ENCODE results near the gene ABCC9. TPM values are rescaled to one million over a fixed set of nuclear protein-coding genes. Genes with fewer than 3 reads are reported as not detected.

The ABCC9 gene
- total RNA-seq, 1 donor from 2014 or later, result 2.8 TPM

DNA sequence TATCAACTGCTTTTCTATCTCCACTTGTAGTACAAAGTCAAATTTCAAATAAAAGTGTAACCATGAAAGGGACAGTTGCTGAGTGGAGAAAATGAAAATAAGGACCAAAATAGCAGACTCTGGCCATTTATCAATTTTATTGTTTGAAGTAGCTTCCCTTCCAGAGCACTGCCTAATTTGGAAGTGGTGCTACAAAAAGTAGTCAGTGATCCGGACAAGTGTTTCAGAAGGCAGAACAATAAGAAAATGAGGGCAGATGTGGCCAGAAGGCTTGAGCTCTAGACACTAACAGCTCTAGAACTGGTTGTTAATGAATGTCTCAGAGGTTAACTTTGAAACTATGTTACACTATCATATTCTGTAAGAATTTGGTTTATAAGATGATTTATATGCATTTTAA, 48.9 kb downstream of the ABCC9 start:
- Mint-ChIP-seq H3K36me3 (ENCODE audit: low read depth) (peaks cover 3% of the 10 kb centered on the region), H3K27me3 (ENCODE audit: low read depth) (peaks cover 3% of the 10 kb centered on the region), H3K27ac (ENCODE audit: unreplicated experiment) (no peak overlapping the region), H3K4me3 (no peak overlapping the region), H3K4me1 (no peaks in the 10 kb centered on the region), H3K9me3 (peaks cover 6% of the 10 kb centered on the region)
- TF ChIP-seq CTCF (conservative IDR thresholded peaks at IDR 0.05), result no peak
- DNase-seq (ENCODE audit: low read depth, low spot score), result no peak

- Mint-ChIP-seq H3K4me1 (no peaks in the 10 kb centered on the region), H3K9me3 (peaks cover 2% of the 10 kb centered on the region), H3K36me3 (ENCODE audit: low read depth) (no peaks in the 10 kb centered on the region), H3K4me3 (no peak overlapping the region), H3K27ac (ENCODE audit: unreplicated experiment) (no peak overlapping the region), H3K27me3 (ENCODE audit: low read depth) (peaks cover 3% of the 10 kb centered on the region)
- TF ChIP-seq CTCF (conservative IDR thresholded peaks at IDR 0.05), result no peak
- no peak for DNase-seq (ENCODE audit: low read depth, low spot score)
Measured at GRCh38 chr12:21891751-21892217, 49.4 kb downstream of the ABCC9 start.

DNA sequence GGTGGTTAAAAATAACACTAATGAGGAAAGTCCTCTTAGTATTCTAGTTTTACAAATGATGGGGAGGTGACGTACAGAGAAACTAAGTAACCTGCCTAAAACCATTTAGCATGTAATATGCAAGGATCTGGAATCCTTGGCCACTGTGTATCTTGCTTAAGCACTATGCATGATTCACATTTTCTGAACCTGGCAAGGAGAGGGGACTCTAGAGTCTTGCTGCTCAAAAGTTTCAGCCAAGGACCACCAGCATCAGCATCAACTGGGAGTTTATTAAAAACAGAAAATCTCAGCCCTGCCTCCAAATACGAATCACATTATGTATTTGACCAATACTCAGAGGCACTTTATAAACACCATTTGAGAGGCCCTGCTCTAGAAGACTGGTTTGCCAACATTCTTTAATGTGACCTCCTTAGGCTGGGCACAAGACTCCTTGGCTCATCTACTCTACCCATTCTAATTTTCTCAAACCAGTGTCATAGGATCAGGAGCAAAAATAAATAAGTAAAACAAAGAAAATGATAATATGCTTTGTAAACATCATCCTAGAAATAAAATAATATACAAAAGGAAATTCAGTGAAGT, 52.9 kb downstream of the ABCC9 start:
- no peak for DNase-seq (ENCODE audit: low read depth, low spot score)
- Mint-ChIP-seq H3K4me1 (no peaks in the 10 kb centered on the region), H3K36me3 (ENCODE audit: low read depth) (no peaks in the 10 kb centered on the region), H3K4me3 (no peak overlapping the region), H3K27me3 (ENCODE audit: low read depth) (peaks cover 13% of the 10 kb centered on the region), H3K9me3 (no peaks in the 10 kb centered on the region), H3K27ac (ENCODE audit: unreplicated experiment) (no peak overlapping the region)
- TF ChIP-seq CTCF (conservative IDR thresholded peaks at IDR 0.05), result no peak

DNA sequence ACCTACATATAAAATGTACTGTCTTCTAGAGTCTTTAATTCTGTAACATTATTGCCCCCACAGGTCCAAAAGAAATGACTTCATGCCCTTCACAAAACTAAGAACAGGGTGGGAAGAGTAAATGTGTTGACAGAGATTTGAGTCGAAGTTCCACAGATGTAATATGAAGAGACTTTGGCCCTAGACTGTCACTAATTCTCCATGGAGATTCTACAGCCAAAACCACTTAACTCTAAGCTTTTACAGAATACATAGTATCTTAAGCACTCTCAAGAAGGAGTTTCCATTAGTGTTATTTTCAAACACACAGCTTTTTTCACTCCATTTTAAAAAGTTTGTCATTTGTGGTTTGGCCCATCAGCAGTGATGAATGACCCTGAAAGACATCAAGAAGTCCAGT, 56.3 kb downstream of the ABCC9 start:
- H3K36me3 Mint-ChIP-seq (ENCODE audit: low read depth), result no peaks in the 10 kb centered on the region
- no peak overlapping the region for H3K27ac Mint-ChIP-seq (ENCODE audit: unreplicated experiment)

GRCh38 chr12:21882635-21883034, 58.6 kb downstream of the ABCC9 start:
- no peak for DNase-seq (ENCODE audit: low read depth, low spot score)
- Mint-ChIP-seq H3K4me3 (no peak overlapping the region), H3K4me1 (no peaks in the 10 kb centered on the region), H3K36me3 (ENCODE audit: low read depth) (no peaks in the 10 kb centered on the region), H3K9me3 (no peaks in the 10 kb centered on the region), H3K27ac (ENCODE audit: unreplicated experiment) (no peak overlapping the region), H3K27me3 (ENCODE audit: low read depth) (peaks cover 34% of the 10 kb centered on the region)
- TF ChIP-seq CTCF (conservative IDR thresholded peaks at IDR 0.05), result no peak

More for the DNA sequence above, 56.3 kb downstream of the ABCC9 start:
- Mint-ChIP-seq H3K27me3 (ENCODE audit: low read depth) (peaks cover 25% of the 10 kb centered on the region), H3K4me1 (no peaks in the 10 kb centered on the region), H3K9me3 (no peaks in the 10 kb centered on the region), H3K4me3 (no peak overlapping the region)
- TF ChIP-seq CTCF (conservative IDR thresholded peaks at IDR 0.05), result no peak
- no peak for DNase-seq (ENCODE audit: low read depth, low spot score)

All from neural crest cell (in vitro differentiated cells).